HG03097 (cell line): ENCODE measurements around the gene NFE2L1.

Experiments
- ATAC-seq: cut with Tn5 transposase; IDR thresholded peaks from one replicate; pipeline ENCODE4 v1.9.1; 2021; ENCODE audit not compliant: unreplicated experiment, low FRiP score

NFE2L1 gene

DNA sequence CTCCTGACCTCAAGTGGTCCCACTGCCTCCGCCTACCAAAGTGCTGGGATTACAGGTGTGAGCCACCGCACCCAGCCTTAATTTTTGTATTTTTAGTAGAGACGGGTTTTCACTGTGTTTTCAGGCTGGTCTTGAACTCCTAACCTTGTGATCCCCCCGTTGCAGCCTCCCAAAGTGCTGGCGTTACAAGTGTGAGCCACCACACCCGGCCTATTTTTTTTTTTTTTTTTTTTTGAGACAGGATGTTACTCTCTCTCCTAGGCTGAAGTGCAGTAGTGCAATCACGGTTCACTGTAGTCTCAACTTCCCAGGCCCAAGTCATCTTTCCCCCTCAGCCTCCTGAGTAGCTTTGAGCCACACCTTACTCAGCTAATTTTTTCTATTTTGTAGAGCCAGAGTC, 56.3 kb downstream of the NFE2L1 start:
- no peak for ATAC-seq

DNA sequence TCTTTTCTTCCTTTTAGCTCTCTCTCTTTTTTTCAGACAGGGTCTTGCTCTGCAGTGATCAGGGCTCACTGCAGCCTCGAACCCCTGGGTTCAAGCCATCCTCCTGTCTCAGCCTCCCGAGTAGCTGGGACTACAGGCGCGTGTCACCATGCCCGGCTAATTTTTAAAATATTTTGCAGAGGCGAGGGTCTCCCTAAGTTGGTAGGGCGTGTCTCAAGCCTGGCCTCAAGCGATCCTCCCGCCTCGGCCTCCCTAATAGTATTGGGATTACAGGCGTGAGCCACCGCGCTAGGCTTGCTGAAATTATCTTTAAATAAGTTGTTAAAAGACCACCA, 58.6 kb downstream of the NFE2L1 start:
- no peak for ATAC-seq

DNA sequence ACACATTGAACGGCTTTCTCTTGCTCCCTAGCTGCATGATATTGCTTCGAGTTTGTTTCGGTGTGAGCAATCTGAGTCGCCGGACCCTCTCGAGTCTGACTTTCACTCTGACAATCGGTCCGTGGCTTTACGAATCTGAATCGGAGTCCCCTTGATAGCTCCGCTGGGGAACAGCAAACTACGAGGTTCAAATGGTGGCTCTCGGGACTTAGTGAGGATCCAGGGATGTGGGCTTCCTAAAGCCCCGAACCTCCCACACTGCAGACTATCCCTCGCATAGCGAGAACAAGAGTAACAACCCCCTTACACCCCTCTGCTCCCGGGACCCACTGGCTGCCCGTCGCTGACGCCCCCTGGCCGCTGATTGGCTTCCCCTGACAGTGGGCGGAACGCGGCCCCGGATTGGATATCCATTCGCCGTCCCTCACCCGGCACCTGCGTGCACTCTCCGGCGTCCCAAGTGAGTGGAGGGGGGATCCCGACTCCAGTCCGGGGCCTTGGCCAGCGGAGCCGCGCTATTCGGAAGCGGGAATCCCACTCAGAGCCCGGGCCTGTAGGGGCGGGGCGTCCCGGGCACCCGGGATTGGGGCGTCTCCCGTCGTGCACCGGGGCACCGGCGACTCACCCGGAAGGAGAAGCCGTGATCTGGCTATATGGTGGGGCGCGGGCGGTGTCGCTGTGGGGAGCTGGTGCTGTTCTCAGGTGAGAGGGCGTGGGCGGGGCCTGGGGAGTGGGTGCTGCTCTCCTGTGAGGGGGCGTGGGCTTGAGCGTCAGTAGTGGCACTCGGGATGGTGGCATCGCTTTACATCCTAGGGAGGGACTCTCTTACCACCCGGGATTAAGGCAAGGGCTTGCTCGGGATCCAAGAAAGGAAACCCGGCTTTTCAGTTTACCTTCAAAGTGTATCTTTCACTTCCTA, 59.2 kb downstream of the NFE2L1 start, which contains the start of gene SNX11:
TSS of gene SNX11 (plus strand) at position 630 of the 919 bp plus-strand sequence. CDS start 4,278 bp downstream, outside the sequence.
- ATAC-seq, result peak; percentile 78

DNA sequence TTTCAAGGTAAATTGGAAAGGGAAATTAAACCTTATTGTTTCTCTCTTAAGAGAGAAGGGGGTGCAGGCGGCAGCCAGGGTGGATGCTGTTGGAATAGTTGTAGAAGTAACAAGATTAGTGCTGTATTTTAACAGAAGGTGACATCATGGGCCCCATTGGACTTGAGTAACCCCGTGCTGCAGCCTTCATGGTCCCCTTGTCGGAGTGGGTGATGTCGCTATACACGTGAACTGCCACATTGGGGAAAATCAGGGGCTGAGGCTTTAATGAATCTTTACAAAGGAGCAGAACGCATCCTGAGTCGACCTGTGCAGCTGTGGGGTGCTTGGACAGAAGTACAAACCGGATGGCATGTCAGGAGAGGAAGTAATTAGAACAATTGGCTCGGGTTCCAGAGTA, 62.6 kb downstream of the NFE2L1 start:
- no peak for ATAC-seq
